ENCODE measurements around the gene RYK. TPM values are rescaled to one million over a fixed set of nuclear protein-coding genes. Genes with fewer than 3 reads are reported as not detected.

The RYK gene
- total and polyA plus RNA-seq, 3 donors from 2014 or later: 82.6 to 120 (median 112) TPM

GRCh38 chr3:134296616-134297015 is 46.0 kb upstream of the RYK start:
- Histone ChIP-seq H3K27ac (no peak overlapping the region), H3K4me3 (no peak overlapping the region), H3K36me3 (ENCODE audit: low read depth, missing control alignments) (no peaks in the 10 kb centered on the region), H3K9me3 (no peaks in the 10 kb centered on the region), H3K27me3 (no peaks in the 10 kb centered on the region), H3K4me1 (peaks cover 3% of the 10 kb centered on the region)
- intact Hi-C loops (cut with DNase I; ENCODE audit: low total_unique reads): no loop called here
- TF ChIP-seq, protein P1, sequence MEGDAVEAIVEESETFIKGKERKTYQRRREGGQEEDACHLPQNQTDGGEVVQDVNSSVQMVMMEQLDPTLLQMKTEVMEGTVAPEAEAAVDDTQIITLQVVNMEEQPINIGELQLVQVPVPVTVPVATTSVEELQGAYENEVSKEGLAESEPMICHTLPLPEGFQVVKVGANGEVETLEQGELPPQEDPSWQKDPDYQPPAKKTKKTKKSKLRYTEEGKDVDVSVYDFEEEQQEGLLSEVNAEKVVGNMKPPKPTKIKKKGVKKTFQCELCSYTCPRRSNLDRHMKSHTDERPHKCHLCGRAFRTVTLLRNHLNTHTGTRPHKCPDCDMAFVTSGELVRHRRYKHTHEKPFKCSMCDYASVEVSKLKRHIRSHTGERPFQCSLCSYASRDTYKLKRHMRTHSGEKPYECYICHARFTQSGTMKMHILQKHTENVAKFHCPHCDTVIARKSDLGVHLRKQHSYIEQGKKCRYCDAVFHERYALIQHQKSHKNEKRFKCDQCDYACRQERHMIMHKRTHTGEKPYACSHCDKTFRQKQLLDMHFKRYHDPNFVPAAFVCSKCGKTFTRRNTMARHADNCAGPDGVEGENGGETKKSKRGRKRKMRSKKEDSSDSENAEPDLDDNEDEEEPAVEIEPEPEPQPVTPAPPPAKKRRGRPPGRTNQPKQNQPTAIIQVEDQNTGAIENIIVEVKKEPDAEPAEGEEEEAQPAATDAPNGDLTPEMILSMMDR (IDR thresholded peaks at IDR 0.05): no peak
- TF ChIP-seq POLR2A (IDR thresholded peaks at IDR 0.05): no peak
- no peak for DNase-seq

DNA sequence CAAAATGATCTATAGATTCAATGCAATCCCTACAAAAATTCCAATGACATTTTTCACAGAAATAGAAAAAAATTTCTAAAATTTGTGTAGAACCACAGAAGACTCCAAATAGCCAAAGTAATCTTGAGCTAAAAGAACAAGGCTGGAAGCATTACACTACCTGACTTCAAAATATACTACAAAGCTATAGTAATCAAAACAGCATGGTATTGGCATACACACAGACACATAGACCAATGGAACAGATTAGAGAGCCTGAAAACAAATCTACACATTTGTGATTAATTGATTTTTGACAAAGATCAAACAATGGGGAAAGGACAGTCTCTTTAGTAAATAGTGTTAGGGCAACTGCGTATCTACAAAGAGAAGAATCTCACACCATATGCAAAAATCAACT is 45.3 kb upstream of the RYK start:
- Histone ChIP-seq H3K36me3 (ENCODE audit: low read depth, missing control alignments) (no peaks in the 10 kb centered on the region), H3K9me3 (no peaks in the 10 kb centered on the region), H3K4me1 (peaks cover 10% of the 10 kb centered on the region), H3K27ac (no peak overlapping the region), H3K4me3 (no peak overlapping the region), H3K27me3 (no peaks in the 10 kb centered on the region)
- DNase-seq: no peak
- TF ChIP-seq POLR2A (IDR thresholded peaks at IDR 0.05): no peak
- TF ChIP-seq, protein P1 (IDR thresholded peaks at IDR 0.05): no peak
- intact Hi-C loops (cut with DNase I; ENCODE audit: low total_unique reads): no loop called here
- 100% methylated on average over 1 of the region's 1 CpG for WGBS, 2 donors

GRCh38 chr3:134294302-134295280 is 43.9 kb upstream of the RYK start:
- TF ChIP-seq, protein P1 (IDR thresholded peaks at IDR 0.05): no peak
- TF ChIP-seq POLR2A (IDR thresholded peaks at IDR 0.05): no peak
- no peak overlapping the region for H3K4me3 ChIP-seq
- H3K27me3 ChIP-seq: no peaks in the 10 kb centered on the region
- H3K9me3 ChIP-seq: no peaks in the 10 kb centered on the region
- WGBS, 2 donors: 69 to 75% methylated on average over 5 of the region's 5 CpGs
- intact Hi-C loops (cut with DNase I; ENCODE audit: low total_unique reads): no loop called here
- no peak for DNase-seq
- H3K27ac ChIP-seq: no peak overlapping the region
- no peaks in the 10 kb centered on the region for H3K36me3 ChIP-seq (ENCODE audit: low read depth, missing control alignments)
- peaks cover 12% of the 10 kb centered on the region for H3K4me1 ChIP-seq

DNA sequence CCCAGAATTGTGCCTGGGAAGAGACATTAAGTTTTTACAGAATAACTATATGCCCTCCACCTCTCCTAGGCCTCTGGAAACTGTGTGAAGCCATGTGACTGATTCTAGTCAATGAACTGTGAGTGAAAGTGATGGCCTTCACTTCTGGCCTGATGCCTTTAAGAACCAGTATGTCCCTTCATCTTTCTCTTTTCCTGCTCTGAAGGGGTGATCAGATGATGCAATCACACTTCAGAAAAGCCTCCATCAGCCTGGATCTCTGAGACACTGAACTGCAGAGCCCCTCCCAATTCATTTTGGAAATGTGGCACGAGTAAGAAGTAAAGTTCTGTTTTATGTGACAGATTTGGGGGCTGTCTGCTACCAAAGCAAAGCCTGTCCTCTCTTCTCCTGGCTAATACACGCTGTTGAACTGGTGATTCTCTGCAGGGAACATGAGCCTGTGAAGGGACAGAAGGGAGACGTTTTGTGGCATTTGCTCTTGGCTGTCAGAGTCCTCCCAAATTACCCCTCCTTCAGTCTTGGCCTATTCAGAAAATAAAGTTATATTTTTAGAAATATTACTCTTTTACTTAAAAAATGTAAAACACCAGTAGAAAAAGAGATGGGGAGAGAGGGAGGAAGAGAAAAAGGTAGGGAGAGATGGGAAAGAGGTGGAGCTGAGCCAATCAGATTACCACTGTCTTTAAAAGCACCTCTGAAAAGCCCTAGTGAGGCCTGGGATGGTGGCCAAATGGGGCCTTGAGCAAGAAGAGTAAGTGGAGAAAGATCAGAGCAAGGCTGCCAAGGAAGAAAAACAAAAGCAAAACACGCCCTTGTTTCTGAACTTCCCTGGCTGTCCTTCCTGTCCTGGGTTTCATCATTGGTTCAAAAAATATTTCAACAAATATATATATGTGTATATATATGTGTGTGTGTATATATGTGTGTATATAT is 40.9 kb upstream of the RYK start:
- H3K27me3 ChIP-seq: no peaks in the 10 kb centered on the region
- intact Hi-C loops (cut with DNase I; ENCODE audit: low total_unique reads): no loop called here
- WGBS, 2 donors: 36 to 38% methylated on average over 4 of the region's 4 CpGs
- peak; percentile 84 for DNase-seq
- H3K4me3 ChIP-seq: no peak overlapping the region
- no peaks in the 10 kb centered on the region for H3K36me3 ChIP-seq (ENCODE audit: low read depth, missing control alignments)
- TF ChIP-seq, protein P1 (IDR thresholded peaks at IDR 0.05): no peak
- no peak for TF ChIP-seq POLR2A (IDR thresholded peaks at IDR 0.05)
- peaks cover 12% of the 10 kb centered on the region for H3K4me1 ChIP-seq
- no peaks in the 10 kb centered on the region for H3K9me3 ChIP-seq
- peak overlapping the region in 1 of 2 donors; percentile 1 for H3K27ac ChIP-seq

Measured in testis (tissue), 3 donors.